Adrenal gland (tissue), 12 donors: ENCODE measurements around the gene NDUFV2. TPM values are rescaled to one million over a fixed set of nuclear protein-coding genes. Genes with fewer than 3 reads are reported as not detected.

ENCODE experiments used
- DNase-seq, 7 donors: peaks; one replicate each; pipeline ENCODE4 v3.0.0-alpha.2; 2019 to 2020
- H3K27ac ChIP-seq, 5 donors: fragments of 200-600 bp; sonication (generic) in 4 of 5; 1 replicate in 3 of 5; 2 replicates in 2 of 5; pipeline versions ENCODE4 v1.5.1 to v1.8.0; 2016 to 2020; ENCODE audit warnings: mild to moderate bottlenecking in 1 of 5
- H3K27me3 ChIP-seq: fragments of 200-600 bp; 2 replicates; pipeline ENCODE4 v1.8.0; 2021
- H3K36me3 ChIP-seq, 2 donors: fragments of 200-600 bp; replicated peaks in 1 of 2; 1 replicate in 1 of 2; 2 replicates in 1 of 2; pipeline versions ENCODE4 v1.5.1 to v1.8.0; 2018 to 2022
- H3K4me1 ChIP-seq, 2 donors: fragments of 200-600 bp; replicated peaks in 1 of 2; 1 replicate in 1 of 2; 2 replicates in 1 of 2; pipeline versions ENCODE4 v1.5.1 to v1.8.0; 2018 to 2021
- H3K4me3 ChIP-seq, 4 donors: fragments of 200-600 bp; sonication (generic) in 3 of 4; one replicate each; pipeline ENCODE4 v1.5.1; 2016 to 2018
- H3K9me3 ChIP-seq, 3 donors: fragments of 200-600 bp; sonication (generic) in 1 of 3; replicated peaks in 1 of 3; 1 replicate in 2 of 3; 2 replicates in 1 of 3; pipeline versions ENCODE4 v1.5.1 to v1.8.0; 2016 to 2021
- POLR2A ChIP-seq, 2 donors: fragments of 450-650 bp; IDR thresholded peaks; one replicate each; pipeline ENCODE4 v1.6.1; 2017; ENCODE audit warnings: antibody characterized with exemption in 2 of 2, mild to moderate bottlenecking in 2 of 2, moderate library complexity in 1 of 2
- WGBS, 4 donors: extraction: QIAGEN DNeasy Blood & Tissue Kit in 2 of 4; methylation state at CpG; one replicate each; pipeline versions ENCODE4 v1.1.5 to v1.1.7; 2013 to 2017; 5-methylcytosine and 5-hydroxymethylcytosine counted together
- intact Hi-C, 2 donors: fragments of 100-400 bp; cut with DNase I; formaldehyde crosslinking; loops; one replicate each; pipeline versions ENCODE4 v1.14.1 to v1.15.0; 2022 to 2023
- polyA plus RNA-seq, 3 donors: library from polyadenylated mRNA; stranded (reverse); fragments of 200-250 nt in 2 of 3; fragments of 350-450 nt in 1 of 3; fragmentation: Illumina TruSeq in 1 of 3; extraction: RNeasy Lipid Tissue Mini Kit (QIAGEN cat#74804) in 1 of 3; gene quantifications; one replicate each; pipeline ENCODE4 v1.2.3, GENCODE V29; 2013 to 2014
- total RNA-seq, 9 donors: library from RNA; depleted of rRNA in 4 of 9; stranded (reverse); fragments of >200 nt in 4 of 9; fragments of 120-200 nt in 1 of 9; fragmentation: NEBNext Ultra II Directional in 1 of 9; extraction: Animal tissue kit (Norgen Biotek cat#: 25700) in 1 of 9; gene quantifications; one replicate each; pipeline versions ENCODE4 v1.1.0 to v1.2.4, GENCODE V29; 2013 to 2023
- TF ChIP-seq, protein P1 (sequence below), 6 experiments: fragments of 450-650 bp in 4 of 6; fragments of 200-600 bp in 2 of 6; sonication (generic) in 1 of 6; IDR thresholded peaks; 1 replicate in 5 of 6; 2 replicates in 1 of 6; pipeline versions ENCODE4 v1.5.1 to v1.8.0; 2016 to 2021; ENCODE audit warnings: antibody characterized with exemption in 6 of 6, mild to moderate bottlenecking in 2 of 6, moderate library complexity in 1 of 6
- donor health status: healthy with polysubstance abuse.
- donor health status: Bipolar disorder and iron deficiency.
- donor health status: DM: yes; HTN: yes; CAD: no.
- donor health status: DM: no; HTN: no; CAD: no.
- donor health status: DM: no; HTN: no; CAD: no.
- donor health status: DM: yes; HTN: yes; CAD: no.

The NDUFV2 gene
- total and polyA plus RNA-seq, 12 donors, result 130 to 569 (median 219) TPM

- TF ChIP-seq POLR2A (IDR thresholded peaks at IDR 0.05), result no peak
- TF ChIP-seq, protein P1, sequence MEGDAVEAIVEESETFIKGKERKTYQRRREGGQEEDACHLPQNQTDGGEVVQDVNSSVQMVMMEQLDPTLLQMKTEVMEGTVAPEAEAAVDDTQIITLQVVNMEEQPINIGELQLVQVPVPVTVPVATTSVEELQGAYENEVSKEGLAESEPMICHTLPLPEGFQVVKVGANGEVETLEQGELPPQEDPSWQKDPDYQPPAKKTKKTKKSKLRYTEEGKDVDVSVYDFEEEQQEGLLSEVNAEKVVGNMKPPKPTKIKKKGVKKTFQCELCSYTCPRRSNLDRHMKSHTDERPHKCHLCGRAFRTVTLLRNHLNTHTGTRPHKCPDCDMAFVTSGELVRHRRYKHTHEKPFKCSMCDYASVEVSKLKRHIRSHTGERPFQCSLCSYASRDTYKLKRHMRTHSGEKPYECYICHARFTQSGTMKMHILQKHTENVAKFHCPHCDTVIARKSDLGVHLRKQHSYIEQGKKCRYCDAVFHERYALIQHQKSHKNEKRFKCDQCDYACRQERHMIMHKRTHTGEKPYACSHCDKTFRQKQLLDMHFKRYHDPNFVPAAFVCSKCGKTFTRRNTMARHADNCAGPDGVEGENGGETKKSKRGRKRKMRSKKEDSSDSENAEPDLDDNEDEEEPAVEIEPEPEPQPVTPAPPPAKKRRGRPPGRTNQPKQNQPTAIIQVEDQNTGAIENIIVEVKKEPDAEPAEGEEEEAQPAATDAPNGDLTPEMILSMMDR (IDR thresholded peaks at IDR 0.05), result no peak
- no peak overlapping the region for H3K4me3 ChIP-seq
- no peaks in the 10 kb centered on the region for H3K27me3 ChIP-seq
- DNase-seq, result no peak
- H3K27ac ChIP-seq, result no peak overlapping the region
- intact Hi-C loops, result no loop called here
- peaks cover 0 to 32% of the 10 kb centered on the region in 2 donors for H3K4me1 ChIP-seq
- WGBS, 4 donors, result 78 to 86% (median 83%) methylated on average over 6 of the region's 6 CpGs
- no peaks in the 10 kb centered on the region for H3K9me3 ChIP-seq
- no peaks in the 10 kb centered on the region for H3K36me3 ChIP-seq
Measured at GRCh38 chr18:9177031-9177430, 74.5 kb downstream of the NDUFV2 start.

- whole genome bisulfite sequencing, 4 donors, result 78 to 83% (median 79%) methylated on average over 4 of the region's 4 CpGs
- no peaks in the 10 kb centered on the region for H3K27me3 ChIP-seq
- H3K36me3 ChIP-seq, result no peaks in the 10 kb centered on the region
- no peak for TF ChIP-seq POLR2A (IDR thresholded peaks at IDR 0.05)
- TF ChIP-seq, protein P1 (IDR thresholded peaks at IDR 0.05), result no peak
- no peak overlapping the region for H3K4me3 ChIP-seq
- intact Hi-C loops, result no loop called here
- H3K27ac ChIP-seq, result no peak overlapping the region
- DNase-seq, result no peak
- no peaks in the 10 kb centered on the region for H3K9me3 ChIP-seq
- peaks cover 0 to 32% of the 10 kb centered on the region in 2 donors for H3K4me1 ChIP-seq
Measured at GRCh38 chr18:9177466-9177865, 75.0 kb downstream of the NDUFV2 start.

- Histone ChIP-seq H3K36me3 (no peaks in the 10 kb centered on the region), H3K27ac (no peak overlapping the region), H3K4me3 (no peak overlapping the region), H3K9me3 (no peaks in the 10 kb centered on the region), H3K27me3 (no peaks in the 10 kb centered on the region), H3K4me1 (peaks cover 0 to 31% of the 10 kb centered on the region in 2 donors)
- 92 to 98% (median 97%) methylated on average over 1 of the region's 1 CpG for WGBS, 4 donors
- no peak for TF ChIP-seq POLR2A (IDR thresholded peaks at IDR 0.05)
- TF ChIP-seq, protein P1 (IDR thresholded peaks at IDR 0.05), result no peak
- intact Hi-C loops, result no loop called here
- no peak for DNase-seq
Measured at GRCh38 chr18:9178557-9178956, 76.1 kb downstream of the NDUFV2 start.

- H3K4me1 ChIP-seq, result peaks cover 10 to 30% of the 10 kb centered on the region in 2 donors
- no peak overlapping the region for H3K4me3 ChIP-seq
- DNase-seq, result no peak
- no peak overlapping the region for H3K27ac ChIP-seq
- intact Hi-C loops, result no loop called here
- no peaks in the 10 kb centered on the region for H3K27me3 ChIP-seq
- H3K36me3 ChIP-seq, result no peaks in the 10 kb centered on the region
- H3K9me3 ChIP-seq, result no peaks in the 10 kb centered on the region
- TF ChIP-seq POLR2A (IDR thresholded peaks at IDR 0.05), result no peak
- TF ChIP-seq, protein P1 (IDR thresholded peaks at IDR 0.05), result no peak
- WGBS, 4 donors, result 71 to 79% (median 77%) methylated on average over 3 of the region's 3 CpGs
Measured at GRCh38 chr18:9181275-9181674, 78.8 kb downstream of the NDUFV2 start.
